Measurements from ENCODE around the gene CFL1.
A peak's percentile ranks its signal among the peaks of the same experiment; 100 is the strongest.

CFL1 gene

GRCh38 chr11:65829459-65829858, 28.5 kb downstream of the CFL1 start:
- no peak for DNase-seq

- DNase-seq: no peak
Measured at GRCh38 chr11:65826984-65827735, 30.8 kb downstream of the CFL1 start.

GRCh38 chr11:65822776-65823528, 35.0 kb downstream of the CFL1 start:
- DNase-seq: no peak

GRCh38 chr11:65821107-65821506, 36.9 kb downstream of the CFL1 start:
- DNase-seq: no peak

- peak; percentile 94 for DNase-seq
Measured at GRCh38 chr11:65817835-65818680, 39.9 kb downstream of the CFL1 start.

GRCh38 chr11:65817312-65817834, 40.6 kb downstream of the CFL1 start:
- DNase-seq: no peak

GRCh38 chr11:65816696-65817095, 41.3 kb downstream of the CFL1 start:
- no peak for DNase-seq

GRCh38 chr11:65814986-65815565, 42.9 kb downstream of the CFL1 start:
- DNase-seq: no peak

GRCh38 chr11:65814131-65814985, 43.6 kb downstream of the CFL1 start:
- no peak for DNase-seq

- no peak for DNase-seq
Measured at GRCh38 chr11:65811764-65812475, 46.1 kb downstream of the CFL1 start.

- DNase-seq: peak; percentile 42
Measured at GRCh38 chr11:65810046-65810868, 47.7 kb downstream of the CFL1 start.

- DNase-seq: no peak
Measured at GRCh38 chr11:65809496-65809895, 48.5 kb downstream of the CFL1 start.

GRCh38 chr11:65808744-65809341, 49.1 kb downstream of the CFL1 start:
- no peak for DNase-seq

- DNase-seq: peak; percentile 66
Measured at GRCh38 chr11:65806979-65807378, 51.0 kb downstream of the CFL1 start.

All from hematopoietic multipotent progenitor cell treated with erythropoietin and hydrocortisone succinate and interleukin-3 and kit ligand, for 4 days (in vitro differentiated cells).